DOHH2 (cell line): Measurements from ENCODE around the gene ELK3.

Experiments
- H3F3A ChIP-seq: fragments of 200-600 bp; sonication (generic), shearing (Covaris generic); 2 replicates; pipeline ENCODE4 v1.6.0; 2016; ENCODE audit warnings: antibody characterized with exemption, mild to moderate bottlenecking; ENCODE audit not compliant: control insufficient read depth, insufficient read depth
- H3K27ac ChIP-seq: fragments of 200-600 bp; sonication (generic); 2 replicates; pipeline ENCODE4 v1.5.1; 2014; ENCODE audit warnings: low read depth, mild to moderate bottlenecking, low read length, moderate library complexity
- H3K27me3 ChIP-seq: fragments of 200-600 bp; sonication (generic); 2 replicates; pipeline ENCODE4 v1.6.1; 2014; ENCODE audit warnings: mild to moderate bottlenecking, low read length, mixed read lengths; ENCODE audit not compliant: control insufficient read depth
- H3K36me3 ChIP-seq: fragments of 200-600 bp; sonication (generic); 2 replicates; pipeline ENCODE4 v1.6.1; 2014; ENCODE audit warnings: mild to moderate bottlenecking, low read length, moderate library complexity, mixed read lengths; ENCODE audit not compliant: control insufficient read depth
- H3K4me1 ChIP-seq: fragments of 200-600 bp; sonication (generic); 2 replicates; pipeline ENCODE4 v1.6.1; 2014; ENCODE audit warnings: mild to moderate bottlenecking, low read length, mixed read lengths; ENCODE audit not compliant: control insufficient read depth
- H3K4me2 ChIP-seq: fragments of 200-600 bp; sonication (generic); 2 replicates; pipeline ENCODE4 v1.6.0; 2014; ENCODE audit warnings: mild to moderate bottlenecking, low read length, moderate library complexity
- H3K4me3 ChIP-seq: fragments of 200-600 bp; sonication (generic); 2 replicates; pipeline ENCODE4 v1.5.1; 2014; ENCODE audit warnings: mild to moderate bottlenecking, low read length, mixed read lengths
- H3K79me2 ChIP-seq: fragments of 200-600 bp; sonication (generic); 2 replicates; pipeline ENCODE4 v1.6.1; 2014; ENCODE audit warnings: mild to moderate bottlenecking, low read length, mixed read lengths; ENCODE audit not compliant: control insufficient read depth
- H3K9me2 ChIP-seq: fragments of 200-600 bp; sonication (generic); replicated peaks from 2 replicates; pipeline ENCODE4 v1.6.1; 2014; ENCODE audit warnings: mild to moderate bottlenecking, low read length, mixed read lengths; ENCODE audit not compliant: control insufficient read depth
- H3K9me3 ChIP-seq: fragments of 200-600 bp; sonication (generic); 2 replicates; pipeline ENCODE4 v1.6.1; 2014; ENCODE audit warnings: antibody characterized with exemption, low read length, mixed read lengths; ENCODE audit not compliant: control insufficient read depth, insufficient read depth
- H4K20me1 ChIP-seq: fragments of 200-600 bp; sonication (generic); 2 replicates; pipeline ENCODE4 v1.6.0; 2014; ENCODE audit warnings: low read depth, mild to moderate bottlenecking, antibody characterized with exemption, low read length, moderate library complexity; ENCODE audit not compliant: control insufficient read depth, insufficient read depth
- CTCF ChIP-seq: fragments of 200-600 bp; sonication (generic); IDR thresholded peaks from one replicate; pipeline ENCODE4 v1.5.1; 2014; ENCODE audit warnings: antibody characterized with exemption, mild to moderate bottlenecking, low read depth, low read length; ENCODE audit not compliant: poor library complexity, severe bottlenecking
- EZH2phosphoT487 ChIP-seq: fragments of 200-600 bp; sonication (generic); IDR thresholded peaks from 2 replicates; pipeline ENCODE4 v1.6.1; 2017; ENCODE audit warnings: borderline replicate concordance, mild to moderate bottlenecking, antibody characterized with exemption, low read length, moderate library complexity, mixed read lengths

Gene ELK3

GRCh38 chr12:96230646-96231045 lies 36.5 kb downstream of the ELK3 start:
- Histone ChIP-seq H3K4me2 (no peak overlapping the region), H3K4me3 (no peak overlapping the region), H3K27ac (no peak overlapping the region), H3F3A (no peaks in the 10 kb centered on the region), H3K36me3 (no peaks in the 10 kb centered on the region; the same call in none of the 2 replicates), H3K9me3 (no peaks in the 10 kb centered on the region), H3K27me3 (no peaks in the 10 kb centered on the region), H4K20me1 (no peaks in the 10 kb centered on the region), H3K79me2 (no peaks in the 10 kb centered on the region), H3K4me1 (no peaks in the 10 kb centered on the region), H3K9me2 (no peaks in the 10 kb centered on the region)
- TF ChIP-seq CTCF, result no peak
- no peak for TF ChIP-seq EZH2phosphoT487

- no peaks in the 10 kb centered on the region; the same call in none of the 2 replicates for H3K36me3 ChIP-seq
- H3K9me3 ChIP-seq, result no peaks in the 10 kb centered on the region
Measured at GRCh38 chr12:96233168-96233567, 39.0 kb downstream of the ELK3 start.

GRCh38 chr12:96233939-96234461 lies 39.8 kb downstream of the ELK3 start:
- TF ChIP-seq EZH2phosphoT487, result no peak
- no peak for TF ChIP-seq CTCF
- Histone ChIP-seq H3K4me2 (no peak overlapping the region), H3K4me3 (no peak overlapping the region), H3K27me3 (no peaks in the 10 kb centered on the region), H3K79me2 (peaks cover 11% of the 10 kb centered on the region; the same call in 1 of the 2 replicates), H3F3A (no peaks in the 10 kb centered on the region), H3K36me3 (no peaks in the 10 kb centered on the region; the same call in none of the 2 replicates), H3K4me1 (no peaks in the 10 kb centered on the region), H4K20me1 (0 out of 2 replicates have a peak, but pooled peaks cover 3% of the 10 kb centered on the region), H3K9me3 (no peaks in the 10 kb centered on the region), H3K27ac (no peak overlapping the region), H3K9me2 (no peaks in the 10 kb centered on the region)

More at GRCh38 chr12:96233168-96233567, 39.0 kb downstream of the ELK3 start:
- Histone ChIP-seq H3K9me2 (no peaks in the 10 kb centered on the region), H3K4me2 (no peak overlapping the region), H3K27ac (no peak overlapping the region), H3K27me3 (no peaks in the 10 kb centered on the region), H4K20me1 (no peaks in the 10 kb centered on the region), H3K79me2 (peaks cover 6% of the 10 kb centered on the region; the same call in 1 of the 2 replicates), H3F3A (no peaks in the 10 kb centered on the region), H3K4me1 (no peaks in the 10 kb centered on the region), H3K4me3 (no peak overlapping the region)
- TF ChIP-seq CTCF (no peak), EZH2phosphoT487 (no peak)
